ENCODE data around the gene ZEB2.

- TF ChIP-seq CTCF (IDR thresholded peaks at IDR 0.05; ENCODE audit: insufficient read depth, low read length, poor library complexity, severe bottlenecking) (no peak), EZH2phosphoT487 (conservative IDR thresholded peaks at IDR 0.05; ENCODE audit: low read length) (no peak)
These were observed 136.3 kb downstream of the ZEB2 start for GRCh38 chr2:144383571-144384100.

All from SU-DHL-6 (cell line).